K562 (cell line): ENCODE results near the gene HDAC3. TPM values are rescaled to one million over a fixed set of nuclear protein-coding genes. Genes with fewer than 3 reads are reported as not detected.

ENCODE experiments used
- ATF3 ChIP-seq, 2 experiments: fragments of 450-650 bp in 1 of 2; sonication (generic) in 1 of 2; formaldehyde crosslinking in 1 of 2; IDR thresholded peaks in 1 of 2; conservative IDR thresholded peaks in 1 of 2; 2 replicates each; pipeline versions ENCODE4 v1.6.1 to v1.8.1; 2016 to 2023; ENCODE audit warnings: mild to moderate bottlenecking in 2 of 2, moderate library complexity in 2 of 2, inconsistent platforms in 1 of 2, missing genetic modification reagents in 1 of 2
- CBX3 ChIP-seq, 2 experiments: IDR thresholded peaks; 1 replicate in 1 of 2; 2 replicates in 1 of 2; pipeline ENCODE4 v1.6.1; 2012; ENCODE audit warnings: inconsistent platforms in 2 of 2, low read length in 2 of 2, borderline replicate concordance in 1 of 2, control low read depth in 1 of 2
- CC2D1A ChIP-seq: fragments of 450-650 bp; IDR thresholded peaks from 2 replicates; pipeline ENCODE4 v1.6.1; 2017; ENCODE audit warnings: mild to moderate bottlenecking
- DIDO1 ChIP-seq: fragments of 450-650 bp; IDR thresholded peaks from 2 replicates; pipeline ENCODE4 v1.6.1; 2016; ENCODE audit warnings: low read depth, missing biosample characterization, missing genetic modification characterization
- EGR1 ChIP-seq: fragments of 450-650 bp; conservative IDR thresholded peaks from 2 replicates; pipeline ENCODE4 v1.6.1; 2017; ENCODE audit warnings: mild to moderate bottlenecking
- ELF1 ChIP-seq: fragments of 200-800 bp; sonication (Bioruptor generic); IDR thresholded peaks from 2 replicates; pipeline ENCODE4 v1.6.1; 2016; ENCODE audit warnings: missing genetic modification characterization, missing compliant biosample characterization
- ESRRA ChIP-seq: fragments of 450-650 bp; IDR thresholded peaks from 2 replicates; pipeline ENCODE4 v1.6.1; 2014; ENCODE audit warnings: low read depth, mild to moderate bottlenecking, moderate library complexity, borderline replicate concordance
- HCFC1 ChIP-seq: IDR thresholded peaks from 2 replicates; pipeline ENCODE4 v1.6.1; 2012; ENCODE audit warnings: low read depth, low read length, improper control_type of control experiment
- IFI16 ChIP-seq: fragments of 250-450 bp; sonication (Bioruptor Pico); IDR thresholded peaks from 2 replicates; pipeline ENCODE4 v2.1.2; 2022; ENCODE audit warnings: mild to moderate bottlenecking, inconsistent platforms
- NEUROD1 ChIP-seq: fragments of 150-350 bp; IDR thresholded peaks from 2 replicates; pipeline ENCODE4 v1.6.1; 2014; ENCODE audit warnings: borderline replicate concordance, low read length, low read depth; ENCODE audit not compliant: partially characterized antibody
- NFE2 ChIP-seq: IDR thresholded peaks from 2 replicates; pipeline ENCODE4 v1.6.1; 2014; ENCODE audit warnings: antibody characterized with exemption, low read depth
- NFIX ChIP-seq: fragments of 250-450 bp; sonication (Bioruptor Pico); IDR thresholded peaks from 2 replicates; pipeline ENCODE4 v1.4.0; 2020; ENCODE audit warnings: low read depth, mild to moderate bottlenecking, moderate library complexity
- NFXL1 ChIP-seq: fragments of 450-650 bp; formaldehyde crosslinking; IDR thresholded peaks from 2 replicates; pipeline ENCODE4 v1.4.0; 2021; ENCODE audit warnings: mild to moderate bottlenecking
- PREB ChIP-seq: sonication (generic); formaldehyde crosslinking; IDR thresholded peaks from 2 replicates; pipeline ENCODE4 v1.8.1; 2023; ENCODE audit warnings: mild to moderate bottlenecking, missing genetic modification reagents
- SIN3B ChIP-seq: fragments of 450-650 bp; IDR thresholded peaks from 2 replicates; pipeline ENCODE4 v1.6.1; 2017; ENCODE audit warnings: low read depth, mild to moderate bottlenecking, moderate library complexity
- SMARCE1 ChIP-seq: fragments of 450-650 bp; IDR thresholded peaks from 2 replicates; pipeline ENCODE4 v1.7.1; 2016; ENCODE audit warnings: mild to moderate bottlenecking
- SRF ChIP-seq, 2 experiments: fragments of 250-450, 450-650 bp in 1 of 2; sonication (Bioruptor Pico) in 1 of 2; sonication (generic) in 1 of 2; formaldehyde crosslinking; IDR thresholded peaks; 2 replicates each; pipeline versions ENCODE4 v1.5.0 to v1.5.1; 2020 to 2022; ENCODE audit warnings: mild to moderate bottlenecking in 1 of 2, missing genetic modification reagents in 1 of 2
- U2AF2 ChIP-seq: fragments of 200-400 bp; formaldehyde crosslinking; optimal IDR thresholded peaks from 2 replicates; pipeline ENCODE3; 2017; ENCODE audit warnings: low read depth, mild to moderate bottlenecking, low read length
- WHSC1 ChIP-seq: IDR thresholded peaks from one replicate; pipeline ENCODE4 v1.6.1; 2012; ENCODE audit warnings: low read length, control low read depth, inconsistent platforms
- ZFPM2 ChIP-seq: fragments of 250-450 bp; sonication (Bioruptor Pico); IDR thresholded peaks from 2 replicates; pipeline ENCODE4 v1.5.1; 2022; ENCODE audit warnings: mild to moderate bottlenecking
- ZNF174 ChIP-seq: fragments of 250-450 bp; sonication (Bioruptor Pico); IDR thresholded peaks from 2 replicates; pipeline ENCODE4 v1.4.0; 2020; ENCODE audit warnings: mild to moderate bottlenecking
- ZNF586 ChIP-seq: fragments of 450-650 bp; formaldehyde crosslinking; conservative IDR thresholded peaks from 2 replicates; pipeline ENCODE4 v1.4.0; 2020; ENCODE audit warnings: mild to moderate bottlenecking, moderate library complexity
- polyA plus RNA-seq, 8 experiments: library from polyadenylated mRNA; depleted of rRNA in 4 of 8; stranded (reverse) in 5 of 8; unstranded in 3 of 8; fragments of >200 nt; fragmentation: Nextera tagmentation in 2 of 8; fragmentation: Illumina TruSeq in 1 of 8; extraction: Ambion mirVana in 2 of 8; extraction: Trizol in 1 of 8; gene quantifications; 2 replicates each; pipeline versions ENCODE4 v1.2.1 to v1.2.3, GENCODE V29; 2011 to 2014; ENCODE audit warnings: inconsistent platforms in 1 of 8, missing spikeins in 1 of 8
- total RNA-seq, 7 experiments: library from RNA; depleted of rRNA in 6 of 7; stranded (reverse); fragments of >200 nt in 6 of 7; fragmentation: Illumina TruSeq in 2 of 7; extraction: Trizol in 2 of 7; gene quantifications; 2 replicates each; pipeline versions ENCODE4 v1.2.1 to v1.2.3, GENCODE V29; 2011 to 2021; ENCODE audit warnings: low replicate concordance in 1 of 7
- TF ChIP-seq, protein P1 (sequence below): IDR thresholded peaks from 3 replicates; pipeline ENCODE4 v1.6.1; 2011; ENCODE audit warnings: borderline replicate concordance, mild to moderate bottlenecking, moderate library complexity; ENCODE audit not compliant: insufficient read length; ENCODE audit errors: extremely low read depth
- TF ChIP-seq, protein P2 (sequence below): sonication (generic); IDR thresholded peaks from 2 replicates; pipeline ENCODE4 v1.6.1; 2016

The HDAC3 gene
- total and polyA plus RNA-seq, 9 of the 15 experiments (the other 6 are each of a cell fraction or from before 2014, with no cell fraction given): 89.7 to 191 (median 119) TPM

GRCh38 chr5:141657937-141658545 is 21.4 kb upstream of the HDAC3 start (continued):
- TF ChIP-seq ATF3 (IDR thresholded peaks at IDR 0.05): peak; percentile 98
- peak; percentile 78; the same call in 1 of the 2 replicates for TF ChIP-seq ATF3 (CRISPR knock-in tag; conservative IDR thresholded peaks at IDR 0.05)
- no peak for TF ChIP-seq ZNF586 (CRISPR knock-in tag)
- peak; percentile 15; the same call in 1 of the 2 replicates for TF ChIP-seq NFE2
- TF ChIP-seq WHSC1: no peak
- TF ChIP-seq PREB: no peak
- TF ChIP-seq SRF (CRISPR knock-in tag; IDR thresholded peaks at IDR 0.05): peak in 1 of 2 experiments; percentile 70; a peak in 1 of 4 replicates
- TF ChIP-seq SIN3B: no peak
- no peak for TF ChIP-seq ZNF174 (CRISPR knock-in tag)
- TF ChIP-seq ESRRA: peak; percentile 75
- TF ChIP-seq, protein P1, sequence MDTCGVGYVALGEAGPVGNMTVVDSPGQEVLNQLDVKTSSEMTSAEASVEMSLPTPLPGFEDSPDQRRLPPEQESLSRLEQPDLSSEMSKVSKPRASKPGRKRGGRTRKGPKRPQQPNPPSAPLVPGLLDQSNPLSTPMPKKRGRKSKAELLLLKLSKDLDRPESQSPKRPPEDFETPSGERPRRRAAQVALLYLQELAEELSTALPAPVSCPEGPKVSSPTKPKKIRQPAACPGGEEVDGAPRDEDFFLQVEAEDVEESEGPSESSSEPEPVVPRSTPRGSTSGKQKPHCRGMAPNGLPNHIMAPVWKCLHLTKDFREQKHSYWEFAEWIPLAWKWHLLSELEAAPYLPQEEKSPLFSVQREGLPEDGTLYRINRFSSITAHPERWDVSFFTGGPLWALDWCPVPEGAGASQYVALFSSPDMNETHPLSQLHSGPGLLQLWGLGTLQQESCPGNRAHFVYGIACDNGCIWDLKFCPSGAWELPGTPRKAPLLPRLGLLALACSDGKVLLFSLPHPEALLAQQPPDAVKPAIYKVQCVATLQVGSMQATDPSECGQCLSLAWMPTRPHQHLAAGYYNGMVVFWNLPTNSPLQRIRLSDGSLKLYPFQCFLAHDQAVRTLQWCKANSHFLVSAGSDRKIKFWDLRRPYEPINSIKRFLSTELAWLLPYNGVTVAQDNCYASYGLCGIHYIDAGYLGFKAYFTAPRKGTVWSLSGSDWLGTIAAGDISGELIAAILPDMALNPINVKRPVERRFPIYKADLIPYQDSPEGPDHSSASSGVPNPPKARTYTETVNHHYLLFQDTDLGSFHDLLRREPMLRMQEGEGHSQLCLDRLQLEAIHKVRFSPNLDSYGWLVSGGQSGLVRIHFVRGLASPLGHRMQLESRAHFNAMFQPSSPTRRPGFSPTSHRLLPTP: no peak
- TF ChIP-seq DIDO1 (tag): no peak
- TF ChIP-seq SMARCE1: peak; percentile 74; the same call in 1 of the 2 replicates
- peak in 1 of 2 experiments; percentile 19; a peak in 1 of 3 replicates for TF ChIP-seq CBX3 (IDR thresholded peaks at IDR 0.05; ENCODE audit: borderline replicate concordance in 1 of 2, low read length in 2 of 2)
- TF ChIP-seq, protein P2, sequence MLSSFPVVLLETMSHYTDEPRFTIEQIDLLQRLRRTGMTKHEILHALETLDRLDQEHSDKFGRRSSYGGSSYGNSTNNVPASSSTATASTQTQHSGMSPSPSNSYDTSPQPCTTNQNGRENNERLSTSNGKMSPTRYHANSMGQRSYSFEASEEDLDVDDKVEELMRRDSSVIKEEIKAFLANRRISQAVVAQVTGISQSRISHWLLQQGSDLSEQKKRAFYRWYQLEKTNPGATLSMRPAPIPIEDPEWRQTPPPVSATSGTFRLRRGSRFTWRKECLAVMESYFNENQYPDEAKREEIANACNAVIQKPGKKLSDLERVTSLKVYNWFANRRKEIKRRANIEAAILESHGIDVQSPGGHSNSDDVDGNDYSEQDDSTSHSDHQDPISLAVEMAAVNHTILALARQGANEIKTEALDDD: peak; percentile 55; the same call in 1 of the 2 replicates
- TF ChIP-seq NEUROD1: no peak
- TF ChIP-seq ZFPM2 (CRISPR knock-in tag): no peak
- no peak for TF ChIP-seq ELF1 (tag)
- no peak for TF ChIP-seq U2AF2
- 0 out of 2 replicates have a peak, but pooled peaks have one; percentile 12 for TF ChIP-seq EGR1
- no peak for TF ChIP-seq CC2D1A
- TF ChIP-seq NFIX (CRISPR knock-in tag): no peak
- no peak for TF ChIP-seq IFI16 (CRISPR knock-in tag)
- no peak for TF ChIP-seq NFXL1
- TF ChIP-seq HCFC1: no peak
